T-cell (primary cell): ENCODE measurements around the gene S1PR4. TPM values are rescaled to one million over a fixed set of nuclear protein-coding genes. Genes with fewer than 3 reads are reported as not detected.

Source experiments
- ATAC-seq, 4 experiments: fragments of 200-7000 bp in 3 of 4; fragments of 150-1000 bp in 1 of 4; cut with Tn5 transposase; replicated peaks in 1 of 4; 1 replicate in 3 of 4; 2 replicates in 1 of 4; pipeline ENCODE4 v1.10.0; 2021; ENCODE audit warnings: moderate library complexity in 3 of 4, mild to moderate bottlenecking in 2 of 4, moderate number of reproducible peaks in 1 of 4
- CTCF ChIA-PET, 2 donors: fragments of 300-600 bp; sonication (Branson Sonifier 250); formaldehyde crosslinking; loops; one replicate each; lab custom pipeline; 2022; ENCODE audit warnings: antibody characterized with exemption in 2 of 2; lab: Charles Lee
- POLR2A ChIA-PET, 2 donors: fragments of 300-600 bp; sonication (Branson Sonifier 250); formaldehyde crosslinking; loops; one replicate each; lab custom pipeline; 2022; ENCODE audit warnings: antibody characterized with exemption in 2 of 2; lab: Charles Lee
- DNase-seq, 35 experiments: peaks; one replicate each; pipeline versions ENCODE4 v3.0.0 to v3.0.0-alpha.2; 2013 to 2023
- H3K27ac ChIP-seq: one replicate; pipeline ENCODE4 v1.5.1; 2013; ENCODE audit warnings: low read length
- H3K27me3 ChIP-seq, 2 experiments: replicated peaks in 1 of 2; 1 replicate in 1 of 2; 2 replicates in 1 of 2; pipeline versions ENCODE4 v1.6.1 to v1.7.0; 2013; ENCODE audit warnings: low read length in 1 of 2, mixed read lengths in 1 of 2; ENCODE audit not compliant: control insufficient read depth in 2 of 2, insufficient read depth in 2 of 2; ENCODE audit errors: extremely low read depth in 1 of 2
- H3K36me3 ChIP-seq, 2 donors: 1 replicate in 1 of 2; 2 replicates in 1 of 2; pipeline versions ENCODE4 v1.6.1 to v1.7.0; 2013; ENCODE audit warnings: low read length in 1 of 2; ENCODE audit not compliant: control insufficient read depth in 2 of 2, insufficient read depth in 1 of 2; ENCODE audit errors: extremely low read depth in 1 of 2
- H3K4me1 ChIP-seq, 2 experiments: 1 replicate in 1 of 2; 2 replicates in 1 of 2; pipeline versions ENCODE4 v1.6.1 to v1.7.0; 2013; ENCODE audit warnings: low read length in 2 of 2, mixed read lengths in 1 of 2; ENCODE audit not compliant: insufficient read depth in 2 of 2, control insufficient read depth in 1 of 2; ENCODE audit errors: extremely low read depth in 1 of 2
- H3K4me3 ChIP-seq, 2 donors: 1 replicate in 1 of 2; 2 replicates in 1 of 2; pipeline versions ENCODE4 v1.5.1 to v1.7.0; 2013; ENCODE audit warnings: mild to moderate bottlenecking in 2 of 2, low read length in 1 of 2, moderate library complexity in 1 of 2; ENCODE audit not compliant: control insufficient read depth in 1 of 2; ENCODE audit errors: extremely low read depth in 1 of 2
- H3K9me3 ChIP-seq: 2 replicates; pipeline ENCODE4 v1.7.0; 2013
- H3K27ac Mint-ChIP-seq, 2 donors: one replicate each; pipeline ENCODE4 v1.8.0; 2020 to 2021; ENCODE audit warnings: mild to moderate bottlenecking in 2 of 2, mixed read lengths in 2 of 2
- H3K27me3 Mint-ChIP-seq, 2 donors: one replicate each; pipeline ENCODE4 v1.8.0; 2021 to 2022; ENCODE audit warnings: mixed read lengths in 2 of 2
- H3K36me3 Mint-ChIP-seq: one replicate; pipeline ENCODE4 v1.8.0; 2021; ENCODE audit warnings: mixed read lengths
- H3K4me1 Mint-ChIP-seq, 3 donors: one replicate each; pipeline ENCODE4 v1.8.0; 2020 to 2022; ENCODE audit warnings: mixed read lengths in 3 of 3, mild to moderate bottlenecking in 1 of 3
- H3K4me3 Mint-ChIP-seq, 3 donors: one replicate each; pipeline ENCODE4 v1.8.0; 2020 to 2022; ENCODE audit warnings: mild to moderate bottlenecking in 3 of 3, mixed read lengths in 3 of 3, moderate library complexity in 3 of 3
- H3K9me3 Mint-ChIP-seq, 3 donors: one replicate each; pipeline ENCODE4 v1.8.0; 2020 to 2022; ENCODE audit warnings: mixed read lengths in 3 of 3
- WGBS: methylation state at CpG from one replicate; pipeline ENCODE4 v1.1.5; 2013; ENCODE audit warnings: missing lambda C conversion rate; ENCODE audit not compliant: insufficient coverage; 5-methylcytosine and 5-hydroxymethylcytosine counted together
- total RNA-seq, 35 experiments: library from RNA in 6 of 35; stranded (reverse) in 6 of 35; fragments of 120-200 nt in 1 of 35; gene quantifications; one replicate each; pipeline versions ENCODE4 v1.2.1 to v1.2.4 and lab custom pipeline; 2013 to 2026

The S1PR4 gene
- total RNA-seq, 5 donors from 2014 or later (not counting 1 experiment from before 2014, with no cell fraction given), result 77.0 to 345 (median 324) TPM

- ATAC-seq (no peak), DNase-seq (no peak)
- H3K4me1 ChIP-seq, result peaks cover 0 to 25% of the 10 kb centered on the region in 2 experiments
- H3K36me3 ChIP-seq, result no peaks in the 10 kb centered on the region
- Mint-ChIP-seq H3K9me3 (peaks cover 0 to 6% (median 3%) of the 10 kb centered on the region in 3 donors), H3K4me1 (peaks cover 24 to 36% (median 24%) of the 10 kb centered on the region in 3 donors), H3K27ac (peak overlapping the region in 1 of 2 donors; percentile 83), H3K27me3 (no peaks in the 10 kb centered on the region), H3K4me3 (no peak overlapping the region), H3K36me3 (peaks cover 6% of the 10 kb centered on the region)
- 74% methylated on average over 7 of the region's 11 CpGs for WGBS
- no peak overlapping the region for H3K4me3 ChIP-seq
- CTCF ChIA-PET, result no interaction called here
- no peaks in the 10 kb centered on the region for H3K27me3 ChIP-seq
- POLR2A ChIA-PET, result no interaction called here
- no peaks in the 10 kb centered on the region for H3K9me3 ChIP-seq
- H3K27ac ChIP-seq, result no peak overlapping the region
Measured at GRCh38 chr19:3142781-3143337, 35.7 kb upstream of the S1PR4 start.

- WGBS, result 78% methylated on average over 14 of the region's 20 CpGs
- DNase-seq, result peak in 1 of 35 experiments; percentile 35
Measured at GRCh38 chr19:3145909-3146676, 32.5 kb upstream of the S1PR4 start.

DNA sequence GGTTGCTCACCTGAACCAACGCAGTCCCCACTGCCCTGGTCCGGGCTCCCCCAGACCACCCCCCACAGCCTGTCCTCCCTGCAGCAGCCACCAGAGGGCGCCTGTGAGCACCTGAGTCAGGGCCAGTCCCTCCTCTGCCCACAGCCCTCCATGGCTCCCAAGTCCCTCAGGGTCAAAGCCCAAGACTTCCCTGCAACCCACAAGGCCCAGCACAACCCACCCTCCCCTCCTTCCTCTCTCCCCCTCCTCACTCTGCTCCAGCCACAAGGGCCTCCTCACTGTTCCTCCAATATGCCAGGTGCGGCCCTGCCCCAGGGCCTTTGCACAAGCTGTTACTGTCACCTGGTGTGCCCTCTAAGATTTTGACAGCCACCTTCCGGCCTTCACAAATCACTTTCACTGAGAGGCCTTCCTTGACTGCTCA is 31.9 kb upstream of the S1PR4 start:
- Histone ChIP-seq H3K27me3 (no peaks in the 10 kb centered on the region), H3K27ac (no peak overlapping the region), H3K36me3 (no peaks in the 10 kb centered on the region), H3K4me3 (no peak overlapping the region), H3K4me1 (peaks cover 0 to 11% of the 10 kb centered on the region in 2 experiments), H3K9me3 (no peaks in the 10 kb centered on the region)
- H3K9me3 Mint-ChIP-seq, result no peaks in the 10 kb centered on the region
- H3K36me3 Mint-ChIP-seq, result no peaks in the 10 kb centered on the region
- H3K4me3 Mint-ChIP-seq, result no peak overlapping the region
- H3K27ac Mint-ChIP-seq, result no peak overlapping the region
- H3K4me1 Mint-ChIP-seq, result peaks cover 11 to 22% (median 14%) of the 10 kb centered on the region in 3 donors
- 60% methylated on average over 5 of the region's 5 CpGs for WGBS
- ChIA-PET POLR2A (no interaction called here), CTCF (interaction anchor here (0.7 to 2.1 kb wide), 3 partner anchors 9 to 17 kb away, joined by 4 to 6 read pairs (median 5); no protein-coding TSS in a partner anchor)
- DNase-seq (peak in 34 of 35 experiments; percentile 29 to 75 (median 56)), ATAC-seq (peak; percentile 66 to 78 (median 72))
- H3K27me3 Mint-ChIP-seq, result no peaks in the 10 kb centered on the region

More at GRCh38 chr19:3145909-3146676, 32.5 kb upstream of the S1PR4 start:
- POLR2A ChIA-PET, result no interaction called here
- Mint-ChIP-seq H3K9me3 (no peaks in the 10 kb centered on the region), H3K27ac (no peak overlapping the region), H3K27me3 (no peaks in the 10 kb centered on the region), H3K4me3 (no peak overlapping the region), H3K4me1 (peaks cover 14 to 27% (median 15%) of the 10 kb centered on the region in 3 donors), H3K36me3 (no peaks in the 10 kb centered on the region)
- Histone ChIP-seq H3K27me3 (no peaks in the 10 kb centered on the region), H3K4me1 (peaks cover 0 to 17% of the 10 kb centered on the region in 2 experiments), H3K36me3 (no peaks in the 10 kb centered on the region), H3K4me3 (no peak overlapping the region), H3K27ac (no peak overlapping the region), H3K9me3 (no peaks in the 10 kb centered on the region)
- no peak for ATAC-seq
- CTCF ChIA-PET, result interaction anchor here in 1 of 2 donors (1.7 to 2.1 kb wide), 2 partner anchors 13 to 17 kb away, joined by 4 to 6 read pairs; no protein-coding TSS in a partner anchor

DNA sequence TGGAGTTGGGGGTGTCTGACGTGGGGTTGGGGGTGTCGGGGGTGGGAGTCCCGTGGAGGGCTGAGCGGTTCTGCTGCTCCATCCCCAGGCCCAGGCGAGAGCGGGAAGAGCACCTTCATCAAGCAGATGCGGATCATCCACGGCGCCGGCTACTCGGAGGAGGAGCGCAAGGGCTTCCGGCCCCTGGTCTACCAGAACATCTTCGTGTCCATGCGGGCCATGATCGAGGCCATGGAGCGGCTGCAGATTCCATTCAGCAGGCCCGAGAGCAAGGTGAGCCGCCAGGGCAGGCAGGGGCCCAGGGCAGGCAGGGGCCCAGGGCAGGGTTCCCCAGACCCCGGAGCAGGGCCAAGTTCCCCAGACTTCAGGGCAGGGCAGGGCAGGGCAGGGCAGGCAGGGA is 30.1 kb upstream of the S1PR4 start:
- no peaks in the 10 kb centered on the region for H3K9me3 Mint-ChIP-seq
- H3K27me3 Mint-ChIP-seq, result no peaks in the 10 kb centered on the region
- no peak for ATAC-seq
- no peak overlapping the region for H3K27ac ChIP-seq
- DNase-seq, result no peak
- no peaks in the 10 kb centered on the region for H3K27me3 ChIP-seq
- H3K36me3 Mint-ChIP-seq, result no peaks in the 10 kb centered on the region
- H3K4me3 Mint-ChIP-seq, result no peak overlapping the region
- peaks cover 0 to 5% of the 10 kb centered on the region in 2 experiments for H3K4me1 ChIP-seq
- peaks cover 4 to 8% (median 7%) of the 10 kb centered on the region in 3 donors for H3K4me1 Mint-ChIP-seq
- CTCF ChIA-PET, result no interaction called here
- no peak overlapping the region for H3K27ac Mint-ChIP-seq
- H3K9me3 ChIP-seq, result no peaks in the 10 kb centered on the region
- 98% methylated on average over 20 of the region's 20 CpGs for WGBS
- H3K36me3 ChIP-seq, result no peaks in the 10 kb centered on the region
- H3K4me3 ChIP-seq, result no peak overlapping the region
- POLR2A ChIA-PET, result no interaction called here

DNA sequence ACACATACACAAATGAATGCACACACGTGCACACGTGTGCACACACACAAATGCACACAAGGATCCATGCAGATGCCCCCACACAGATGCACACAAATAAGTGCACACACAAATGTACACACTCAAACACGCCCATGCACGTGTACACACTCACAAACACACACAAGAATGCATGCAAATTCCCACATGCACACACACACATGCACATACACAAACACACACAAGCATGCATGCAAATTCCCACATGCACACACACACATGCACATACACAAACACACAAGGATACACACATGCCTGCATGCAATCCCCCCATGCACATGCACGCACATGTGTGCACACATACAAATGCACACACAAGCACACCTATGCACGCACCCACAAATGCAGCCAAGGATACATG is 29.5 kb upstream of the S1PR4 start:
- Mint-ChIP-seq H3K36me3 (no peaks in the 10 kb centered on the region), H3K4me3 (no peak overlapping the region), H3K4me1 (peaks cover 4 to 8% (median 7%) of the 10 kb centered on the region in 3 donors), H3K27ac (no peak overlapping the region), H3K27me3 (no peaks in the 10 kb centered on the region), H3K9me3 (no peaks in the 10 kb centered on the region)
- DNase-seq, result no peak
- 99% methylated on average over 6 of the region's 6 CpGs for WGBS
- peaks cover 0 to 5% of the 10 kb centered on the region in 2 experiments for H3K4me1 ChIP-seq
- ChIA-PET CTCF (no interaction called here), POLR2A (no interaction called here)
- no peaks in the 10 kb centered on the region for H3K36me3 ChIP-seq
- no peak for ATAC-seq
- no peak overlapping the region for H3K27ac ChIP-seq
- H3K9me3 ChIP-seq, result no peaks in the 10 kb centered on the region
- H3K27me3 ChIP-seq, result no peaks in the 10 kb centered on the region
- no peak overlapping the region for H3K4me3 ChIP-seq

GRCh38 chr19:3149526-3150505 is 28.8 kb upstream of the S1PR4 start:
- no peak overlapping the region for H3K27ac Mint-ChIP-seq
- no peaks in the 10 kb centered on the region for H3K36me3 Mint-ChIP-seq
- no peaks in the 10 kb centered on the region for H3K9me3 ChIP-seq
- no peak overlapping the region for H3K4me3 Mint-ChIP-seq
- ATAC-seq, result no peak
- DNase-seq, result no peak
- CTCF ChIA-PET, result no interaction called here
- no peaks in the 10 kb centered on the region for H3K27me3 Mint-ChIP-seq
- H3K9me3 Mint-ChIP-seq, result no peaks in the 10 kb centered on the region
- 97% methylated on average over 12 of the region's 35 CpGs for WGBS
- POLR2A ChIA-PET, result no interaction called here
- H3K27ac ChIP-seq, result no peak overlapping the region
- no peak overlapping the region for H3K4me3 ChIP-seq
- H3K4me1 Mint-ChIP-seq, result peaks cover 4 to 8% (median 7%) of the 10 kb centered on the region in 3 donors
- no peaks in the 10 kb centered on the region for H3K36me3 ChIP-seq
- H3K4me1 ChIP-seq, result peaks cover 5 to 12% of the 10 kb centered on the region in 2 experiments
- no peaks in the 10 kb centered on the region for H3K27me3 ChIP-seq
